NCI-H1436 (cell line): ENCODE measurements around the gene ACACA.
A peak's percentile ranks its signal among the peaks of the same experiment; 100 is the strongest.

Experiments
- DNase-seq: peaks from one replicate; lab custom pipeline; 2025; lab: John Stamatoyannopoulos, UW

The ACACA gene

DNA sequence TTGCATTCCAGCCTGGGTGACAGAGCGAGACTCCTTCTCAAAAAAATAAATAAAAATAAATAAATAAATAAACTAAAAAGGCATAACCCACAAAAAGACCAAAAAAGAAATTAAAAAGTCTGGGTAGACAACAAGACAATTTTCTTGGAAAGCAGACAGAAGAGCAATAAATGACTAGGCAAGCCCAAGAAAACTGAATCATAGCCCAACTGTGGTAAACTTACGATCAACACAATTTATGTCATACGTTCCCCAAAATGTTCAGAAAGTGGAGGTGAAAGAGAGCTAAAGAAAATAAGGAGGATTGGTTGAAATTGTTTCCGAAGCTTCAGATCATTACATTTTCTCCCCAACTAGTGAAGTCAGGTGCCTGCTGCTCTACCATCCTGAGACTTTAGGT is 62.1 kb downstream of the ACACA start:
- DNase-seq, result no peak

- no peak for DNase-seq
Measured at GRCh38 chr17:37342589-37342988, 64.0 kb downstream of the ACACA start.

DNA sequence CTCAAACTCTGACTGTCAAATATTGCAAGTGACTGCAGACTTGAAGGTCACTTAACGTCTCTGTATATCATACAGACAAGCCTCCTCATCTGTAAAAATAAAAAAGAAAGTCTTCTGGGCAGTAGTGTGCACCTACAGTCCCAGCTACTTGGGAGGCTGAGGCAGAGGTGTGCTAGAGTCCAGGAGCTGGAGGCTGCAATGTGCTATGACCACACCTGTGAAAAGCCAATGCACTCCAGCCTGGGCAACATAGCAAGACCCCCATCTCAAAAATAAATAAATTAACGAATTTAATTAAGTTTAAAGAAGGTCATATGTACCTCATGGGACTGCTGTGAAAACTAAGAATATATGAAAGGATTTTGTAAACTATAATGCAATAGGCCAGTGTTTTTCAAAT is 65.8 kb downstream of the ACACA start:
- DNase-seq, result no peak

- DNase-seq, result no peak
Measured at GRCh38 chr17:37339321-37339720, 67.3 kb downstream of the ACACA start.

GRCh38 chr17:37338847-37339246 is 67.8 kb downstream of the ACACA start:
- no peak for DNase-seq

DNA sequence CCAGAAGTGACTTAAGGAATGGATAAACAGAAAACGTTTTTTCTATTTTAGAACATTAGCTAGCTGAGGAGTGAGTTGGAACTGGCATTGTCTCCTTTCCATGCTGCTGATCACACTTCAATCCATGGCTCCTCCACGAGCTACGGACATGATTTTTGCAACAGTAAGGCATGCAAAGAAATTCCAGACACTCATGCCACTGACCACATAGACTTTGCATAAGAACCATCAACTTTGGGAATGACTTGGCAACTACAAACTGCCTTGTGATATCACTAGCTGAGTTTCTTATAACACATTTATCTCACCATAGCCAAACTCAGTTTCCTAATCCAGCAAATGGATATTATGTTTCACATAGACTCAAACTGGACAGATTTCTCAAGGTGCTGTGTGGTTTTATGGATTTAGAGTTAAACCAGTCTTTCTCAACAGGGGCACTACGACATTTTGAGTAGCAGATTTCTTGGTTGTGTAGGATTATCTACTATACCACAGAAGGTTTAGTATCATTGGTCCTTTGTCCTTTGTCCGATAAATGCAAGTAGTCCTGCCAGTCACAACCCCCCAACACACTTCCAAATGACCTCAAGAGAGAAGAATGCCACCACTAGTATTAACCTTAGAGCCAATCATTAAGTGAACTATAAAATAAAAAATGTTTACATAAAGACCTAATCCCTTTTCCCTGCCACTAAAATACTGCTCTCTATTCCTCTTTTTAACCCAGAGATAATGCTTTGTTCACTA is 79.1 kb downstream of the ACACA start:
- DNase-seq, result no peak

- DNase-seq, result no peak
Measured at GRCh38 chr17:37322826-37323561, 83.6 kb downstream of the ACACA start.

GRCh38 chr17:37322106-37322505 is 84.5 kb downstream of the ACACA start:
- no peak for DNase-seq

GRCh38 chr17:37318931-37319594 is 87.6 kb downstream of the ACACA start:
- DNase-seq, result no peak

DNA sequence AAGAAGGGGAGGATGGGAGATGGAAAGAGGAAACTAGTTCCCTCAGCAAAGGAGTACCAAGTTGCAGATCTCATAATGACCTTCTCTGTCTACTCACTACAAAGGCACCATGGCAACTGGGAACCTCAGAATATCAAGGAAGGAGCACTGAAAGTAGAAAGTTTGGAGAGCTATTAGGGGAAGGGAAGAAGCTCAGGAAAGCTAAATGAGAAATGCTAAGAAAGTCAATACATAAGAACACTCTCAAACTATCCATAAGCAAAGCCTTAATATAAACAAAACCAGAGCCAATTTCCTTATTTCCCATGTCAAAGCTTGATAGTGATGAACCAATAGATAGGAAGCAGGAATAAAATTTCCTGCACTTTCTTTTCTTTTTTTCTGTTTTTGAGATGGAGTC is 88.8 kb downstream of the ACACA start:
- DNase-seq, result no peak

DNA sequence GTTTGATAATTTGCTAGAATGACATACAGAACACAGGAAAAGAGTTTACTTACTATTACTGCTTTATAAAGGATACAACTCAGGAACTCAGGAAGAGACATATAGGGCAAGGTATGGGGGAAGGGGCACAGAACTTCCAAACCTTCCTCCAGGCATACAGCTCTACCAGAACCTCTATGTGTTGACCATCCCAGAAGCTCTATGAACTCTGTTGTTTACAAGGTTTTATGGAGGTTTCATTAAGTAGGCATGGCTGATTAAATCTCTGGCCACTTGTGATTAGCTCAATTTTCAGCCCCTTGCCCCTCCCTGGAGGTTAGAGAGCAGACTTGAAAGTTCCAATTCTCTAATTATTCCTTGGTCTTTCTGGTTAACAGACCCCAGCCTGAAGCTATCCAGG is 91.0 kb downstream of the ACACA start:
- no peak for DNase-seq

DNA sequence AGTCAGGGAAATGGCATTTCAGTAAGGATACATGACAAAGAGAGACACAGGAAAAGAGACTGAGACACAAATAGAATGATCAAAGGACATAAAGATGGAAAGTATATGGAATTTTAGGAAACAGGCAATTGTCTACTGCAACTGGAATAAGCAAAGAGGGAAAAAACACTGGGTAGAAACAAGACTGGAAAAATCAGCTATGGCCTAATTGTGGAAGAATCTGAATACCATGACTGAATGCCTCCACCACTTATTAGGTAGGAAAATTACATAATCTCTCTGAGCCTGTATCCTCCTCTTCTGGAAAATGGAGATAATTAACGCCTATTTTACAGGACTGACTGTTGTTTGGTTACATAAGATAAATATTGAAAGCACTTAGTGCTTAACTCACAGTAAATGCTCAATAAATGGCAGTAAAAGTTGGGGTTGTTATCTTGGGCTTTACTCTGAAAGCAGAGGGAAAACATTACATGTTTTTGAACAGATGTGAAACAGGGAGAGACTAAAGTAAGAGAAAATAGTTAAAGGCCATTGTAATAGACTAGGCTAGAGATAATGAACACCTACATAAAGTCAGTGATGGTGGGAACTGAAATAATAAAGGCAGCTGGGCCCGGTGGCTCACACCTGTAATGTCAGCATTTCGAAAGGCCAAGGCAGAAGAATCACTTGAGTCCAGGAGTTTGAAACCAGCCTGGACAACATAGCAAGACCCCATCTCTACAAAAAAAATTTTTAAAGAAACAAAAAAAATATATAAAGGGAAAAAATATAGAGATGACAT is 94.3 kb downstream of the ACACA start:
- DNase-seq, result no peak

- DNase-seq, result no peak
Measured at GRCh38 chr17:37310940-37311339, 95.7 kb downstream of the ACACA start.

GRCh38 chr17:37309051-37309450 is 97.6 kb downstream of the ACACA start:
- DNase-seq, result no peak

GRCh38 chr17:37305406-37305905 is 101.2 kb downstream of the ACACA start:
- DNase-seq, result no peak

GRCh38 chr17:37301288-37301687 is 105.3 kb downstream of the ACACA start:
- no peak for DNase-seq

GRCh38 chr17:37300683-37301082 is 106.0 kb downstream of the ACACA start:
- DNase-seq, result no peak

DNA sequence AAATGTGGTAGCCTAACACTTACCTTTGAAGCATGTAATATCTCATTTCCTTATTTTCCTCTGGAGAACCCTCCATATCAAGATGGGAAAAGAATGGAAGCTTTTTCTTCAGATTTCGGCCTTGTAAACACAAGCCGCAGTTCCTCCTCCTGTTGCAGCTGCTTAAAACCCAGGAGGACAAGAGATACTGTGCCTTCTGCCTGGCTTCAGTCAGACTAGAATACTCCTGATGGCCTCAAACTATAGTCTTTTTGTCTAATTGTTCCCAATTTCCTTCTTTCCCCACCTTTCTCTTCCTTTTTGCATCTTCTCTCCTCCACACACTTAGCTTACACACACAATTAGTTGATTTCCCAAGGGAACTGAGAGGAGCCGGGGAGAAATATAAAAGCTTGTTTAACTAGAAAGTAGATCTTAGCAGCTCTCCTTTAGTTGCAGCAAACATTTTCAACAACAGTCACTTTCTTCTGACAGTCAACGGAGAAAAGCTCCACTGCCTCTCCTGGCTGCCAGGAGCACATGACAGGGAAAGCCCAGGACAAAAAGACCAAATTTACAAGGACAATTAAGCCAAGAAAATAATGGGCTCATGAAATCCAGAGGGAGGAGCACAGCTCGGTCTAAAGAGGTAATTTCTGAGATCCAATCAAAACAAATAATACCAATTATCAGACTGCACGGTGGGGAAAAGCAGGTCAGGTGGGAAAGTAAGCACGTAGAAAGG is 107.2 kb downstream of the ACACA start:
- DNase-seq, result peak; percentile 69

DNA sequence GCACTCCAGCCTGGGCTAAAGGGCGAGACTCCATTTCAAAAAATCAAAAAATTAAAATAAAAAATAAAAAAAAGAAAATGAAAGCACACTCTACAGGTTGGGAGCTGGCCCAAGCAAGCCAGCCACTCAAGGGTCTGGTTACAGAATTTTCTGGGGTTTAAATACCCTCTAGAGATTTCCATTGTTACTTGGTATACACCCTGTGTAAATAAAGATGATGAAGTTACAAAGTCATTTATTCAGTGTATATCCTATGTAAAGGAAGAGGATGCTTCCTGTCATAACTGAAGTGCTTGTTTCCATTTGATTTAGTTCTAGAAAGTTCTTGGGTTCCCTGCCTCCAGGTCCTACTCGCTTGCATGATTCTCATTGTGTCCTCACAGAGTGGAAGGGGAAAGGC is 110.7 kb downstream of the ACACA start:
- peak; percentile 48 for DNase-seq

DNA sequence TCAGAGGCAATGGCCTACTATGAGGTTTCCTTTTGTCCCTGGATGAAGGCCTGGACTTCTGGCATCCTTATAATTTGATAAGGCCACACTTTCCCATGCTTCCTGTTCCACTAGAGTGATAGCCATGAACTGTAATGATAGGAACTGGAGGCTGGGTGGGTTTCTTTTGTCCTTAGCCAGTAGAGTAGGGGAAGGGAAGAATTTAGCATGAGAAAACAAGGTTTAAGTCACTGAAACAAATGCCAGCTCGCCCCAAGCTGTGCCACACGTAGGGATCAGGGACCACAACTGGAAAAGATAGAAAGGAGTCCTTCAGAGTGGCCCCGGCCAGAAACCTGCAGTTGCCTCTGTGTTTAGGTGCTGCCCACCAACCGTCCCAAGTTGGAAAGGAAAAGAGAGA is 111.7 kb downstream of the ACACA start:
- DNase-seq, result no peak

DNA sequence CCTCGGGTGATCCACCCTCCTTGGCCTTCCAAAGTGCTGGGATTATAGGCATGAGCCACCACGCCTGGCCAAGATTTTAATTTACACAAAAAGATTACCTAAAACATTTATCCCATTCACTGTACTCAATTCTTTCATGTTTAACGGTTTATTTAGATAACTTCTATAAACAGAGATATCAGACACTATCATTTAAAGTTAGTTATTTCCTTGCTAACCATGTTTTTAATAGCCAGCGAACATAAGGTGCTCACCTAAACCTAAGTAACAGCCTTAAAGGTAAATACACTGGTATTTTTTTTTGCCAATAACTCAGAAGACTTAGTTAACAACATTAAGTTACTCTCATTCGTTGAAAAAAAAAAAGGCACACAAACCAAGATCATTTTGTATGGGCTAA is 112.9 kb downstream of the ACACA start:
- no peak for DNase-seq
